IMR-90 (cell line): ENCODE results near the gene HCFC1. TPM values are rescaled to one million over a fixed set of nuclear protein-coding genes. Genes with fewer than 3 reads are reported as not detected.

Experiments
- ATAC-seq: fragments of 200-7000 bp; cut with Tn5 transposase; 2 replicates; pipeline ENCODE4 v1.9.1; 2020; ENCODE audit warnings: low read depth, mild to moderate bottlenecking, moderate library complexity
- BruUV-seq: library from RNA; stranded (reverse); fragments of 400-500 nt; replicated peaks from 2 replicates; lab custom pipeline; 2021; lab: Mats Ljungman, UMichigan
- CTCF ChIA-PET: fragments of 300-600 bp; formaldehyde crosslinking; extraction: SDS; loops from one replicate; lab custom pipeline; 2021; ENCODE audit warnings: antibody characterized with exemption; lab: Yijun Ruan, JAX
- POLR2A ChIA-PET: fragments of 300-600 bp; sonication (Branson Sonifier 250); formaldehyde crosslinking; loops from one replicate; lab custom pipeline; 2022; ENCODE audit warnings: antibody characterized with exemption; ENCODE audit not compliant: unreplicated experiment; lab: Charles Lee
- DNase-seq: peaks from one replicate; pipeline ENCODE4 v3.0.0; 2013
- H2AFZ ChIP-seq: replicated peaks from 2 replicates; pipeline ENCODE3; 2013; ENCODE audit warnings: low read length, mild to moderate bottlenecking; ENCODE audit not compliant: poor library complexity
- H2AK5ac ChIP-seq: 2 replicates; pipeline ENCODE4 v1.6.1; 2013; ENCODE audit warnings: low read depth, low read length, inconsistent platforms
- H2AK9ac ChIP-seq: replicated peaks from 2 replicates; pipeline ENCODE3; 2013; ENCODE audit warnings: mild to moderate bottlenecking, low read depth, low read length, moderate library complexity; ENCODE audit not compliant: poor library complexity
- H2BK120ac ChIP-seq: 2 replicates; pipeline ENCODE4 v1.6.1; 2013; ENCODE audit warnings: low read depth, low read length, inconsistent platforms
- H2BK15ac ChIP-seq: 3 replicates; pipeline ENCODE4 v1.6.1; 2013; ENCODE audit warnings: low read depth, low read length, inconsistent platforms
- H2BK20ac ChIP-seq: 2 replicates; pipeline ENCODE4 v1.6.1; 2013; ENCODE audit warnings: low read depth, mild to moderate bottlenecking, inconsistent platforms, low read length, moderate library complexity
- H2BK5ac ChIP-seq: 2 replicates; pipeline ENCODE4 v1.6.1; 2013; ENCODE audit warnings: mild to moderate bottlenecking, low read depth, low read length, inconsistent platforms; ENCODE audit not compliant: poor library complexity, severe bottlenecking
- H3K14ac ChIP-seq: replicated peaks from 2 replicates; pipeline ENCODE4 v1.6.1; 2013; ENCODE audit warnings: low read depth, low read length, inconsistent platforms
- H3K18ac ChIP-seq: 2 replicates; pipeline ENCODE4 v1.6.1; 2013; ENCODE audit warnings: low read depth, low read length, control low read depth
- H3K23ac ChIP-seq: 2 replicates; pipeline ENCODE4 v1.6.1; 2013; ENCODE audit warnings: low read depth, low read length, inconsistent platforms
- H3K27ac ChIP-seq: 2 replicates; pipeline ENCODE4 v1.5.1; 2013; ENCODE audit warnings: mild to moderate bottlenecking, control low read depth, low read length; ENCODE audit not compliant: insufficient read depth
- H3K27me3 ChIP-seq: 2 replicates; pipeline ENCODE4 v1.6.1; 2013; ENCODE audit warnings: low read length; ENCODE audit not compliant: control insufficient read depth, insufficient read depth
- H3K36me3 ChIP-seq: 2 replicates; pipeline ENCODE4 v1.6.1; 2013; ENCODE audit warnings: low read length, mixed read lengths; ENCODE audit not compliant: control insufficient read depth, insufficient read depth
- H3K4ac ChIP-seq: 2 replicates; pipeline ENCODE4 v1.6.1; 2013; ENCODE audit warnings: low read depth, low read length, inconsistent platforms
- H3K4me1 ChIP-seq: 2 replicates; pipeline ENCODE4 v1.6.1; 2013; ENCODE audit warnings: low read length, mixed read lengths; ENCODE audit not compliant: control insufficient read depth, insufficient read depth
- H3K4me2 ChIP-seq: 2 replicates; pipeline ENCODE4 v1.6.1; 2013; ENCODE audit warnings: low read depth, mild to moderate bottlenecking, control low read depth, low read length, moderate library complexity
- H3K4me3 ChIP-seq: 2 replicates; pipeline ENCODE4 v1.5.1; 2013; ENCODE audit warnings: low read depth, mild to moderate bottlenecking, control low read depth, low read length, moderate library complexity; ENCODE audit not compliant: insufficient read depth
- H3K56ac ChIP-seq: 2 replicates; pipeline ENCODE4 v1.6.1; 2013; ENCODE audit warnings: low read length, inconsistent platforms; ENCODE audit not compliant: insufficient read depth; ENCODE audit errors: extremely low read depth
- H3K79me1 ChIP-seq, 2 experiments: 2 replicates each; pipeline ENCODE4 v1.6.1; 2013; ENCODE audit warnings: low read length in 2 of 2, inconsistent platforms in 1 of 2, low read depth in 1 of 2
- H3K9ac ChIP-seq: 2 replicates; pipeline ENCODE4 v1.6.1; 2013; ENCODE audit warnings: low read depth, low read length, control low read depth
- H3K9me1 ChIP-seq: 2 replicates; pipeline ENCODE4 v1.6.1; 2013; ENCODE audit warnings: low read length, inconsistent platforms; ENCODE audit not compliant: insufficient read depth
- H3K9me3 ChIP-seq: 2 replicates; pipeline ENCODE4 v1.6.1; 2013; ENCODE audit warnings: low read length; ENCODE audit not compliant: control insufficient read depth, insufficient read depth
- H4K20me1 ChIP-seq: 2 replicates; pipeline ENCODE4 v1.6.1; 2013; ENCODE audit warnings: low read length, inconsistent platforms; ENCODE audit not compliant: insufficient read depth
- H4K5ac ChIP-seq: 2 replicates; pipeline ENCODE4 v1.6.1; 2013; ENCODE audit warnings: mild to moderate bottlenecking, low read depth, low read length, control low read depth
- H4K8ac ChIP-seq, 2 experiments: 2 replicates each; pipeline ENCODE4 v1.6.1; 2013; ENCODE audit warnings: low read depth in 2 of 2, low read length in 2 of 2, control low read depth in 1 of 2, inconsistent platforms in 1 of 2
- H4K91ac ChIP-seq: 2 replicates; pipeline ENCODE4 v1.6.1; 2013; ENCODE audit warnings: low read depth, low read length, inconsistent platforms; ENCODE audit not compliant: insufficient read depth
- BHLHE40 ChIP-seq: fragments of 150-350 bp; IDR thresholded peaks from 2 replicates; pipeline ENCODE4 v1.6.1; 2016; ENCODE audit warnings: mild to moderate bottlenecking, low read depth, low read length
- CTCF ChIP-seq: conservative IDR thresholded peaks from 2 replicates; pipeline ENCODE4 v1.5.1; 2012; ENCODE audit warnings: mild to moderate bottlenecking, low read depth, low read length, improper control_type of control experiment
- NFE2L2 ChIP-seq: fragments of 150-350 bp; IDR thresholded peaks from 2 replicates; pipeline ENCODE4 v1.6.1; 2016; ENCODE audit warnings: low read depth, mild to moderate bottlenecking, low read length
- RCOR1 ChIP-seq: IDR thresholded peaks from 2 replicates; pipeline ENCODE4 v1.6.1; 2012; ENCODE audit warnings: mild to moderate bottlenecking, low read length, improper control_type of control experiment; ENCODE audit not compliant: insufficient replicate concordance
- USF2 ChIP-seq: fragments of 150-350 bp; IDR thresholded peaks from 2 replicates; pipeline ENCODE4 v1.6.1; 2017; ENCODE audit warnings: mild to moderate bottlenecking, antibody characterized with exemption, low read length, low read depth
- WGBS, 2 experiments: methylation state at CpG; one replicate each; pipeline versions ENCODE4 v1.1.5 to v1.1.7; 2013; ENCODE audit warnings: missing lambda C conversion rate in 2 of 2; ENCODE audit not compliant: insufficient read length in 1 of 2; ENCODE audit errors: extremely low coverage in 2 of 2; 5-methylcytosine and 5-hydroxymethylcytosine counted together
- dilution Hi-C: fragments of 300-500 bp; cut with HindIII; formaldehyde crosslinking; loops from one replicate; pipeline ENCODE4 v1.14.3; 2018; ENCODE audit warnings: low sequenced_read_pairs; ENCODE audit not compliant: unreplicated experiment
- in situ Hi-C: fragments of 300-500 bp; cut with MboI; formaldehyde crosslinking; loops from 3 replicates; pipeline ENCODE4 v1.14.3; 2019; ENCODE audit warnings: low sequenced_read_pairs, inconsistent platforms, mixed read lengths
- intact Hi-C: fragments of 100-400 bp; cut with micrococcal nuclease; formaldehyde crosslinking; loops from 2 replicates; pipeline ENCODE4 v1.10.0; 2022
- polyA plus RNA-seq, 3 experiments: library from polyadenylated mRNA; depleted of rRNA; stranded (reverse); fragments of >200 nt; gene quantifications; 2 replicates each; pipeline ENCODE4 v1.2.3, GENCODE V29; 2012; ENCODE audit warnings: low replicate concordance in 1 of 3
- total RNA-seq: library from RNA; depleted of rRNA; stranded (reverse); fragments of >200 nt; gene quantifications from 2 replicates; pipeline ENCODE4 v1.2.3, GENCODE V29; 2012

The HCFC1 gene
- total and polyA plus RNA-seq, 2 of the 4 experiments (the other 2 are of a cell fraction), result 3.2 to 17.6 TPM

GRCh38 chrX:153958605-153959004 is 13.0 kb downstream of the HCFC1 start:
- intact Hi-C loops, result no loop called here

More at GRCh38 chrX:153958605-153959004, 13.0 kb downstream of the HCFC1 start:
- BruUV-seq, result no TSS peak
- Histone ChIP-seq H3K4me3 (no peak overlapping the region), H4K20me1 (peaks cover 14% of the 10 kb centered on the region), H2AK9ac (no peak overlapping the region), H3K9ac (no peak overlapping the region), H2BK15ac (no peak overlapping the region), H3K27me3 (no peaks in the 10 kb centered on the region), H3K18ac (no peak overlapping the region), H4K8ac (no peak overlapping the region), H3K9me1 (no peaks in the 10 kb centered on the region), H3K27ac (no peak overlapping the region), H2BK5ac (no peak overlapping the region), H4K91ac (no peak overlapping the region), H3K9me3 (no peaks in the 10 kb centered on the region), H2BK20ac (no peak overlapping the region), H3K56ac (no peak overlapping the region), H2AK5ac (no peak overlapping the region), H3K79me1 (peaks cover 5 to 9% of the 10 kb centered on the region in 2 experiments), H3K36me3 (peaks cover 90% of the 10 kb centered on the region), H3K4me2 (no peak overlapping the region), H4K5ac (no peak overlapping the region), H2BK120ac (no peak overlapping the region), H3K4me1 (peaks cover under 1% of the 10 kb centered on the region; the same call in 1 of the 2 replicates), H3K23ac (no peak overlapping the region), H3K4ac (no peak overlapping the region), H3K14ac (no peak overlapping the region), H2AFZ (no peak overlapping the region)
- no peak for DNase-seq
- ChIA-PET CTCF (interaction anchor here (0.6 kb wide), 1 partner anchor 199 kb away, joined by 4 read pairs; no protein-coding TSS in a partner anchor), POLR2A (no interaction called here)
- 90% methylated on average over 12 of the region's 14 CpGs; no CpG with 5 or more reads in 1 of the 2 experiments for WGBS, 2 experiments
- in situ Hi-C loops (no loop called here), dilution Hi-C loops (no loop called here)
- TF ChIP-seq BHLHE40 (no peak), CTCF (no peak), RCOR1 (no peak), USF2 (no peak), NFE2L2 (no peak)
- ATAC-seq, result no peak
